Jurkat, Clone E6-1 (cell line): Measurements from ENCODE around the gene PBX1.
A peak's percentile ranks its signal among the peaks of the same experiment; 100 is the strongest.
"Not testable (repeated sequence)": the region's sequence is repeated elsewhere in the genome, so short reads cannot be mapped to it uniquely, and the experiment has no call there.

Source experiments
- DNase-seq: peaks from one replicate; pipeline ENCODE4 v3.0.0-alpha.2; 2011; ENCODE audit warnings: low read depth, low spot score
- H3K4me3 ChIP-seq: 2 replicates; pipeline ENCODE4 v1.5.1; 2011; ENCODE audit warnings: mild to moderate bottlenecking, low read length, control low read depth, moderate library complexity

The PBX1 gene

GRCh38 chr1:164587617-164588501, 28.9 kb downstream of the PBX1 start:
- DNase-seq: peak; percentile 4

DNA sequence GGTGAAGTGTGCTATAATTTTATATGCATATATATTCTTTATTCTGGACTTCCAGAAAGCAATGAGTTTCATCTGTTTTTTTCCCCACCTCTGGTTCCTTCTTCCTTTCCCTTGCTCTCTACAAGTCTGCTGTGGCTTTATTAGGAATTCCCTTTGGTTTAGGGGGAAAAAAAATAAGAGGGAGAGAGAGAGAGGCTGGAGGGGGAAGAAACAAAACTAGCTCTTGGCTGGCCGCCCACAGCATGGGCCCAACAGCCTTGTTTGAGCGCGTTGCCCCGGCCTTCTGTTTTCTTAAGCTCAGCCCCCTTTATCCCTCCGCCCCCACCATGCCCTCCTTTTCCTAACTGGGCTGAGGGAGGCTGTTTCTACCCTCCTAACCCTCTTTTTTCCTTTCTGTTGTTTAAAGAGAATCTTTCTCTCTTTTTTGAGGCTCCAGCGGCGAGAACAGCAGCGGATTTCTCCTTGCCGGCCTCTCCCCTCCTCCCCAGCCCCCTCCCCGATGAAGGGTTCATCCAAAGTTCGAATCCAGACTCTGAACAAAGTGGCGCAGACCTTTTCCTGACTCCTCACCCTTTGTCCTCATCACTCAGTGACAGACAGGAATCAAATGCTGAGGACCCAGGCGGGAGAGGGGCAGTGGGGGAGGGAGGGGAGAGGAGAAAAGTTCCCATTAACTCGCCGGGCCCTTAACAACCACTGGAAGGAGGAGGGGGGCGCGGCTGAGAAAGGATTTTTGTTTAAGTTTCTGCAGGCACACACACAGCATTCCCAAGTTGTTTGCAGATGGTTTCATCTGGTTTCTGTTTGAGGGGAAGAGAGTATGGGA, 29.7 kb downstream of the PBX1 start:
- H3K4me3 ChIP-seq: no peak overlapping the region
- DNase-seq: no peak

More at GRCh38 chr1:164587617-164588501, 28.9 kb downstream of the PBX1 start:
- H3K4me3 ChIP-seq: no peak overlapping the region

DNA sequence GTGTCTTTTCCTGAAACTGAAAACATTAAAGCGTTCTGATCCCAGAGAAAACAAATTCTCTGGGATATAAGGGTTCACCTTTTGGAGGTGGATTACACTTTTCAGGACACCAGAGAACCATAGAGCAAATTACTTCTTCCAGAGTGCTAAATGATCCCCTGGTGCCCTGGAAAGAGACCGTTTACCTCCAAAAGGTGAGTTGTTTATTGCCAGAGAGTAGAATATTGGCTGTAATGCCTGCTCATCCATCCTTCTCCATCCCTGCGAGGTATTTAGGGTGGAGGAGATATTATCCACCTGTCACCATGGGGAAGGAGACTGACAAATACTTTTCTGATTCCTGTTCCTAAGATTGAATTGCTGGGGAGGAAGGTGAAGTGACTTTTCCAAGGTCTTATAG, 30.4 kb downstream of the PBX1 start:
- DNase-seq: no peak
- no peak overlapping the region for H3K4me3 ChIP-seq

GRCh38 chr1:164589961-164590507, 31.1 kb downstream of the PBX1 start:
- DNase-seq: no peak
- no peak overlapping the region for H3K4me3 ChIP-seq

- DNase-seq: no peak
- no peak overlapping the region for H3K4me3 ChIP-seq
These were observed 31.6 kb downstream of the PBX1 start for GRCh38 chr1:164590592-164590991.

- no peak for DNase-seq
- no peak overlapping the region for H3K4me3 ChIP-seq
These were observed 32.9 kb downstream of the PBX1 start for GRCh38 chr1:164591858-164592257.

DNA sequence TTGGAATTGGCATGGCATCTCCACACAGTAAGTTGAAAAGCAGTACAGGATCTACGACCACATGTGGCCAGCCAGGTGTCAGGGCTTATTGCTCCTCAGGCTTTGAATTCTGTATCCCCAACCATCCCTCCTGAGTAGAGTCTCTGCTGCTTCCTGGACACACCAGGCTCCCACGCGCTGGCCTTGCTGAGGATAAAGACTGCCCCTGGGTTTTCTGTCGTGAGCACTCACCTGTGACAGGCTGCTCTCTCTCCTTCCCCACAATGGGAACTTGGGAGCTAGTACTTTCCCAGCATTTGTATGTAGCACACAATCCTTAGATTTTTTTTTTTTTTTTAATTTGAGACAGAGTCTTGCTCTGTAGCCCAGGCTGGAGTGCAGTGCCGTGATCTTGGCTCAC, 33.6 kb downstream of the PBX1 start:
- no peak for DNase-seq
- H3K4me3 ChIP-seq: no peak overlapping the region

- no peak for DNase-seq
- no peak overlapping the region for H3K4me3 ChIP-seq
These were observed 36.2 kb downstream of the PBX1 start for GRCh38 chr1:164595212-164595611.

DNA sequence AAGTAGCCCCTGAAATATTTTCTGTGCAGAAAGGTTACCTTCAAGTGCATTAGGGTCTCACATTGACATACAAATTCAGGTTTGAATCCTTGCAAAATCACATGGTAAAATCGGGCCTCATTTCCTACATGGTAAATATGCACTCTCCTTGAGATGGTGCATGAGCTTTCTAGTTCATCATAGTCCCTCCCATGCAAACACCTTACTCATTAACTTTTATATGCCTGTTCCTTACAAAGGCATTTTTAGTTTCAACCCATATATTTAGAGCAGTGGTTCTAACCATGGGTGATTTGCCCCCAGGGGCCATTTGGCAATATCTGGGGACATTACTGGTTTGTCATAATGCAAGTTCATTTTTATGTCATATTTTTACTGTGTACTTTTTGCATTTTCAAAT, 37.2 kb downstream of the PBX1 start:
- H3K4me3 ChIP-seq: no peak overlapping the region
- DNase-seq: no peak

DNA sequence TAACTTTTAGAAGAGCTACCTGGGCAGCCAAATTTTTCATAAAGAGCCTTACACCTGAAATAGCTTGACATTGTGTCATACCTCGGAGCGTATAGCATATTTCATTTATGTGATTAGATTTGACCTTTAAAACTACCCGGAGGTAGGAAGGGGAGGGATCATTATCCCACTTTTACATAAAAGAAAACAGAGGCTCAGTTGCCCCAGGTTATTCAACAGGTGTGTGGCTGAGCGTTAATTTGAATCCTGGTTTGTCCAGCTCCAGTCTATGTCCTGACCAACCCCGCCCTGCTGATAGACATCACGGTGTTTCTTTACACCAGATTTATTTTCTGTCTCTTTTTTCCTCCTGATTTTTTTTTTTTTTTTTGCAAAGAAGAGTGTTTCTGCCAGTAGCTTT, 39.7 kb downstream of the PBX1 start:
- DNase-seq: no peak
- H3K4me3 ChIP-seq: no peak overlapping the region

DNA sequence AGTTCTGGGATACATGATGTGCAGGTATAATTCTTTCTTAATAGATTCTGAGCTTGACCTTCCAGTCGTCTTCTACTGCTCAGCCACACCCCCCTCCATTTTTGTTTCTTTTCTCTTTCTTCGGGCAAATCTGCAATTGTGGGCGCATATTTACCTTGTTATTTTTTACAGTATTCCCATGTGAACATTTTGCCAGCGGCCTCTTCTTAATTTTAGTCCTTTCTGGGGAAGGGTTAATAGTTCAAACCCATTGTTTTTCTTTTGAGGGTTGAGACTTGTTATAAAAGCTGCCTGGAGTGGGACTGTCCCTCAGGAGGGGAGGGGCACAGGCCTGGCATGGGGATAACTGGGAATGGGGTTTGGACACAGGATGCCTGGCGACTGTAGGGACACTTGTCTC, 40.3 kb downstream of the PBX1 start:
- no peak overlapping the region for H3K4me3 ChIP-seq
- no peak for DNase-seq

GRCh38 chr1:164601399-164602100, 42.6 kb downstream of the PBX1 start:
- H3K4me3 ChIP-seq: no peak overlapping the region
- DNase-seq: no peak

DNA sequence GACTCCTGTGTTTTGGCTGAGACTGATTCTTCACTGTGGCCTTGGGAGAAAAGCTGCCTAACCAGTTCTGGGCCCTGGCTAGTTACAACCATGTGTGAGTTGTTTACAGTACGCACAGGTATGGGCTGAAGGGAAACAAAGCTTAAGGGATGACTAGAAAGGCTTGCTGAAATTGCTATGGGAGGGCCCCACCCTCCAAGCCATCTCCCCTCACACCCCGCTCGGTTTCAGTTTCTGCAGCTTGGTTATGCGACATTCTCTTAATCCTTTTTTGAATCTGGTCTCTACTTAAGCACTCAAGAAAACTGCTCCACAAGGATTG, 43.1 kb downstream of the PBX1 start:
- DNase-seq: no peak
- no peak overlapping the region for H3K4me3 ChIP-seq

DNA sequence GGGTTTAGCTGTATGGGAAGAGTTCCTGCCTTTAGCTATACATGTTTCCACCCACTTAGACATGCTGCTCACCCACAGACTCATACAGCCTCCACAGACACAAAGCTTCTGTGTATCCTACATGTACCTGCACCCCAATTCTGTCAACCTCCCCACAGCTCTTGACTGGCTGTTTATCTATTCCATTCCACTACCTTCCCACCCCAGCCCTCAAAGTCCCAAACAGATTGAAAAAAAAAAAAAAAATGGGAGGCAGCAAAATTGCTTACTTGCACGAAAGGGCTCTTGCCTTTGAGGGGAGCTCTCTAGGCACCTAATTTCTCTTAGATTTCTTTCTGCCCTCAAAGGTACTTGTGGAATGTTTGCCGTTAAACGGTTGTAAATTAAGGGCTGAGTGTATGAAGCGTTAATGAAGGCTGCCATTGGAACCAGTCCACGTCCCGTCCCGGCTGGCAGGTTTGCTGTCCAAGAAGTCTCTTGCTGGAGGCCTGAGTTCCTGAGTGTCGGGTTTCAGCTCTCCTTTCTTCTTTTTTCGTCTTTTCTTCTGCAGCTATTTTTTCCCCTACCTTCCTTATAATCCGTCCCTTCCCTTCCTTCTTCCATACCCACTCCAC, 43.6 kb downstream of the PBX1 start:
- no peak for DNase-seq
- H3K4me3 ChIP-seq: no peak overlapping the region

DNA sequence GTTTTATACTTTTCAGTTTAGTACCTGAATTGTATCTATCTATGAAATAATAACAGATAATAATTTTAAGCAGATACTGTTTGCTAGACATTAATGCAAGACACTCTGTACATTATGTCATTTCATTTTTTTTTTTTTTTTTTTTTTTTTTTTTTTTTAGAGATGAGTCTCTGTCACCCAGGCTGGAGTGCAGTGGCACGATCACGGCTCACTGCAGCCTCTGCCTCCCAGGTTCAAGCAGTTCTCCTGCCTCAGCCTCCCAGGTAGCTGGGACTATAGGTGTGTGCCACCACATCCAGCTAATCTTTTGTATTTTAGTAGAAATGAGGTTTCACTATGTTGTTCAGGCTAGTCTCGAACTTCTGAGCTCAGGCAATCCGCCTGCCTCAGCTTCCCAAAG, 44.8 kb downstream of the PBX1 start:
- not testable (repeated sequence) for DNase-seq, H3K4me3 ChIP-seq

DNA sequence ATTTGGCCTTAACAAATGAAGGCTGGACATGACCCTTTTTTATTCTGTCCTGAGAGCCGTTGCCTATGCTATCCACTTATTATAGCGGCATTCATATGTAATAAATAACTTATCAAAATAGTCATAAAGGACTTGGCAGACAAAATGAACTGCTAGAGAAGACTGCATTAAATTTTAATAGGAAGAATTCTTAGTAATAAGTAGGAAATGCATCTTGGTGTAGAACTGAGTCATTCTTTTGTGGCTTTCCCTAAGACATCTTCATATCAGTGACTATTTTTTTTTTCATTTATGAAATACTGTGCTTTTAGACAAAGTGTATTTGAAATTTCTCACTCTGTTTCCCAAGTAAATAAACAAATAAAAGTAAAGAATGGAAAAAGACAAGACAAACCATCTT, 45.6 kb downstream of the PBX1 start:
- H3K4me3 ChIP-seq: no peak overlapping the region
- no peak for DNase-seq

DNA sequence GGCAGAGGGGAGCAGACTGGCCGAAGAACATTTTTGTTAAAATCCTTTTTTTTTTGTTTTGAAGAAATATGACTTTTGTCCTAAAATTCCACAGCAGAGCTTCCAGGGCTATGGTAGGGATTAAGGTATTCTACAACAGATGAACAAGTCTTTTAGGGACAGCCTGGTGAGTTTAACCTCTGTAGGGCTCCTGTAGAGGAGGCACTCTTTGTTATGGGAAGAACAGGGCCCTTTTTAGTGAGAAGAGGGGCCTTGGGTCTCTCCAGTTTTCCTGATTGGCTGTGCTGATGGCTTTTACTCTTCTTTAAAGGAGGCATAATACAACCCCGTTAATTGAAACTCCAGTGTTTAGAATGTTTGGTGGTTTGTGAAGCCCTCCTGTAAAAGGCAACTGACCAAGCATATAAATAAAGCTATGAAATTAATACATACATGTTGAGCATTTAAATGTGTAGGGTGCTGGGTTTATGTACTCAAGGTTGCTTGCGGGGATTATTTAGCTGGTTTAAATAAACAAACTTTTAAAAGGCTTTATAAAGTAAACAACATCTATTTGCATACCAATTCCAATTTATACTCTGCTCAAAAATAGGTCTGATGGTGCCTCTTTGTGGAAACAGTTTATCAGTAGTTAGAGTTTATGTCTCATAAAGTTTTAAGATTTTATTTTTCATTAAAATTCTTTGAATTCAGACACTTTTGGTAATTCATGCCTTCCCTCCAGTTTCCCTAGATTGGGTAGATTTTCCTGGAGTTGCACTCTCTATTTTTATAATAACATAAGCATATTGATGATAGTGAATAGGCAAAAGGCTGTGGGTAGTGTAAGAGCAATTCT, 46.5 kb downstream of the PBX1 start:
- H3K4me3 ChIP-seq: no peak overlapping the region

DNA sequence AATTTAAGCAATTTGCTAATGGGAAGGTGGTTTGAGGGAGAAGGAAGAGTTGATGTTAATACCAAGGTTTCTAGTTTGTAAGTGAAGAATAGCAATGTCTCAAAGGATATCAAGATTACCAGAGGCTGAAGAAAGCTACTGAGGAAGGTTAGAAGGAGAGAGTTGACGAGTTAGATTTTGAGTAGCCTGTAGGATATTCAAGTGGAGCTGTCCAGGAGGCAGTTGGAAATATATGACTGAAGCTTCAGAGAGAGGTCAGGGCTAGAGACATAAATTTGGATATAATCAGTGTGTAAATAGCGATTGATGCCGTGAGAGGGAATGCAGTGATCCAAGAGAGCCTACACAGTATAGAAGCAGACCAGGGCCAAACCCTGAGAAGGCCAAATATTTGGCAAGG, 48.4 kb downstream of the PBX1 start:
- no peak for DNase-seq
- no peak overlapping the region for H3K4me3 ChIP-seq

More for the DNA sequence above, 46.5 kb downstream of the PBX1 start:
- no peak for DNase-seq
